Coronary artery (tissue), 2 donors: ENCODE data around the gene SELENOW.
"Not testable (repeated sequence)": the region's sequence is repeated elsewhere in the genome, so short reads cannot be mapped to it uniquely, and the experiment has no call there.

Experiments used
- DNase-seq: peaks from one replicate; pipeline ENCODE4 v3.0.0-alpha.2; 2017; ENCODE audit warnings: low spot score
- H3K27ac ChIP-seq, 2 donors: fragments of 200-600 bp; sonication (generic); one replicate each; pipeline ENCODE4 v1.5.1; 2016 to 2019
- H3K4me3 ChIP-seq: fragments of 200-600 bp; sonication (generic); 2 replicates; pipeline ENCODE4 v1.5.1; 2016; ENCODE audit warnings: mild to moderate bottlenecking, moderate library complexity
- TF ChIP-seq, protein P1 (sequence below): fragments of 200-600 bp; sonication (generic); IDR thresholded peaks from one replicate; pipeline ENCODE4 v1.5.1; 2019; ENCODE audit warnings: antibody characterized with exemption

Gene SELENOW

DNA sequence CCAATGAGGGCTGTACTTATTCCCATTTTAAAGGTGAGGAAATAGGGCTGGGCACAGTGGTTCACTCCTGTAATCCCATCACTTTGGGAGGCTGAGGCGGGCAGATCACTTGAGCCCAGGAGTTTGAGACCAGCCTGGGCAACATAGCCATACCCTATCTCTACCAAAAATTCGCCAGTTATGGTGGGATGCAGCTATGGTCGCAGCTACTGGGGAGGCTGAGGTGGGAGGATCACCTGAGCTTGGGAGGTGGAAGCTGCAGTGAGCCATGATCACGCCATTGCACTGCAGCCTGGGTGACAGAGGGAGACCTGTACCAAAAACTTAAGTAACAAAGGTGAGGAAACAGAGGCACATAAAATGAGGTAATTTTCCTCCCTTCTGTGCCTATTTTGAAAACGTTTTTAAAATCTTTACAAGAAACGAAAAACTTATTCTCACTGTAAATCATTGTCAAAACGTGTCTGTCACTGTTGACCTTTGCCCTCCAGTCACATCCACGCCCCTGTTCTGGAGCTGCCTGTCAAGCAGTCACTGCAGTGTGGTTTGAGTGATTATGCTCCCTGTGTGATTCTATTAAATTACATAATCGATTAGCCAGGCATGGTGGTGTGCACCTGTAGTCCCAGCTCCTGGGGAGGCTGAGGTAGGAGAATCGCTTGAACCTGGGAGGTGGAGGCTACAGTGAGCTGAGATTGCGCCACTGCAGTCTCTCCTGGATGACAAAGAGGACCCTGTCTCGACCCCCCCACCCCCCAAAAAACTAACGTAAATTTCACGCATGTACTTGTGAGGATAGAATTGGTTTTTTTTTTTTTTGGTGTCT lies 20.7 kb upstream of the SELENOW start:
- TF ChIP-seq, protein P1, sequence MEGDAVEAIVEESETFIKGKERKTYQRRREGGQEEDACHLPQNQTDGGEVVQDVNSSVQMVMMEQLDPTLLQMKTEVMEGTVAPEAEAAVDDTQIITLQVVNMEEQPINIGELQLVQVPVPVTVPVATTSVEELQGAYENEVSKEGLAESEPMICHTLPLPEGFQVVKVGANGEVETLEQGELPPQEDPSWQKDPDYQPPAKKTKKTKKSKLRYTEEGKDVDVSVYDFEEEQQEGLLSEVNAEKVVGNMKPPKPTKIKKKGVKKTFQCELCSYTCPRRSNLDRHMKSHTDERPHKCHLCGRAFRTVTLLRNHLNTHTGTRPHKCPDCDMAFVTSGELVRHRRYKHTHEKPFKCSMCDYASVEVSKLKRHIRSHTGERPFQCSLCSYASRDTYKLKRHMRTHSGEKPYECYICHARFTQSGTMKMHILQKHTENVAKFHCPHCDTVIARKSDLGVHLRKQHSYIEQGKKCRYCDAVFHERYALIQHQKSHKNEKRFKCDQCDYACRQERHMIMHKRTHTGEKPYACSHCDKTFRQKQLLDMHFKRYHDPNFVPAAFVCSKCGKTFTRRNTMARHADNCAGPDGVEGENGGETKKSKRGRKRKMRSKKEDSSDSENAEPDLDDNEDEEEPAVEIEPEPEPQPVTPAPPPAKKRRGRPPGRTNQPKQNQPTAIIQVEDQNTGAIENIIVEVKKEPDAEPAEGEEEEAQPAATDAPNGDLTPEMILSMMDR: no peak
- Histone ChIP-seq H3K4me3 (no peak overlapping the region), H3K27ac (no peak overlapping the region)
- no peak for DNase-seq

DNA sequence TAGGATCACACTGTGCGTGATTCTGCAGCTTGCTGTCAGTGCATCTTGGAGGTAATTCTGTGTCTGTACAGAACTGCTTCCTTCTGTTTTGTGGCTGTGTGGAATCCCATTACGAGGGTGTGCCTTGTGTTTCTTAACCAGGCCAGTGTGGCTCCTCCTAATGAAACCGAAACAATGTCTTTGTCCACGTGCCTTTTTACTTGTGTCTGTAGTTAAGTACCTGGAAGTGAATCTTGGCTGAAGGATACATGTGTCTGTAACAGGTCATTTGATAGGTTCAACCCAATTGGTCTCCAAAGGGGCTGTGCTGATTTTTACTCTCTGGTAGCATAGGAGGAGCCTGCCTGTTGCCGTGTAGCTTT lies 20.1 kb upstream of the SELENOW start:
- Histone ChIP-seq H3K27ac (no peak overlapping the region), H3K4me3 (no peak overlapping the region)
- no peak for DNase-seq
- TF ChIP-seq, protein P1: no peak

DNA sequence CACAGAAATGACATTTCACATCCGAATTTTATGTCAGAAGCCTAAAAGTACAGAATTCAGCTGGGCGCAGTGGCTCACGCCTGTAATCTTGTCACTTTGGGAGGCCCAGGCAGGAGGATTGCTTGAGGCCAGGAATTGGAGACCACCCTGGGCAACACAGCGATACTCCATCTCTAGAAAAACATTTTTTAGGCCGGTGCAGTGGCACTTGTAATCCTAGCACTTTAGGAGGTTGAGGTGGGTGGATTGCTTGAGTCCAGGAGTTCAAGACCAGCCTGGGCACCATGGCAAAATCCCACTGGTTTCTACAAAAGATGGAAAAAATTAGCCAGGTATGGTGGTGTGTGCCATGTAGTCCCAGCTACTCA lies 17.9 kb upstream of the SELENOW start:
- TF ChIP-seq, protein P1: no peak
- H3K4me3 ChIP-seq: no peak overlapping the region
- no peak overlapping the region for H3K27ac ChIP-seq
- no peak for DNase-seq

DNA sequence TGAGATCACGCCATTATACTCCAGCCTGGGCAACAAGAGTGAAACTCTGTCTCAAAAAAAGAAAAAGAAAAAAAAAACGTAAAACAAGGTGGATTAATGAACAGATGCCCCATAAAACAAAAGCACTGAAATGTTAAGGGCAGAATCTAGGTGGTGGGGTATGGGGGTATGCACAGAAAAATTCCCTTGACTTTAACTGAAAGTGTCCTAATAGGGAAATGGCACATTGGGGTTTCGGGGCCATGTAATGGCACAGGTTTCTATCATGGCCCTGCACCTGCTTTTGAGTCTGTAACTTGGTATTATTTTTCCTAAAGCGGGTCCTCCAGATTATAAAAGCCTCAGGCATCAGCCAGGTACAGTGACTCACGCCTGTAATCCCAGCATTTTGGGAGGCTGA lies 16.9 kb upstream of the SELENOW start:
- Histone ChIP-seq H3K27ac (no peak overlapping the region), H3K4me3 (no peak overlapping the region)
- TF ChIP-seq, protein P1: no peak
- DNase-seq: no peak

- no peak for DNase-seq
- Histone ChIP-seq H3K4me3 (no peak overlapping the region), H3K27ac (no peak overlapping the region)
- TF ChIP-seq, protein P1: no peak
These were observed 16.4 kb upstream of the SELENOW start for GRCh38 chr19:47762151-47762550.

DNA sequence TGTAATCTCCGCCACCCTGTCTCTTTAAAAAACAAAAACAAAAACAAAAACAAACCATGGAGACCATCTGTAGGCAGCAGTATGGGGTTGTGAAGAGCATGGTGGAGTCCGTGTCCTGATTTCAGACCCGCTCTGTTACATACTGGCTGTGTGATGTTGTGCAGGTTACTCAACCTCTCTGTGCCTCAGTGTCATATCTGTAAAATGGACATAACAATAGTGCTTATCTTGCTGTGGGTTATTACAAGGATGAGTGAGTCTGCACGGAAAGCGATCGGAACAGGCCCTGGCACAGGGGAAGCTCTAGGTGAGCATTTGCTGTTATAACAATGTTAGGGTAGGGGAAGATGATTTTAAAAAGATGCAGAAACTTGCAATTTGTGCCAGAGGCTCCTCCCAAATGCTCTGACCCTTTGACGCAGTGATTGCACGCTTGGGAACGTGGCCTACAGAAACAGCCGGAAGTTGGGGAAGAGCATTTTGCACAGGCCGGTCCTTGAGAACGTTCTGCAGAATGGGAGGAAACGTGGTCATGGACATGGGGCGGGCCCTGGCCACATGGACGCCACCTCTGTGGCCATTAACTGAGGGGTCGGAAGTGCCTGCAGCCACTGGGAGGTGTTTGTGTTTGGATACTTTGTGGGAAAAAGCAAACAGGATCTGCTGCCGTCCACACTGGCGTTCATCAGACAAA lies 15.7 kb upstream of the SELENOW start:
- H3K4me3 ChIP-seq: no peak overlapping the region
- no peak overlapping the region for H3K27ac ChIP-seq
- TF ChIP-seq, protein P1: no peak
- no peak for DNase-seq

DNA sequence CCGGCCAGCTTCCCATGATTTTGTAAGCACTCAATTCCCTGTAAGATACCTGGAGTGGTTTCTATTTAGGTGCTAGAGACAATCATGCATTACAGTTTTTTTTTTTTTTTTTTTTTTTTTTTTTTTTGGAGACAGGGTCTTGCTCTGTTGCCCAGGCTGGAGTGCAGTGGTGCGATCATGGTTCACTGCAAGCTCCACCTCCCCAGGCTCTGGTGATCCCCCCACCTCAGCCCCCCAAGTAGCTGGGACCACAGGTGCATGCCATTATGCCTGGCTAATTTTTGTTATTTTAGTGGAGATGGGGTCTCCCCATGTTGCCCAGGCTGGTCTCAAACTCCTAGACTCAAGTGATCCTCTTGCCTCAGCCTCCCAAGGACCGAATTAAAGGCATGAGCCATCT lies 13.8 kb upstream of the SELENOW start:
- not testable (repeated sequence) for DNase-seq, H3K27ac ChIP-seq, H3K4me3 ChIP-seq
